ENCODE measurements around the gene CDKAL1.

Gene CDKAL1

DNA sequence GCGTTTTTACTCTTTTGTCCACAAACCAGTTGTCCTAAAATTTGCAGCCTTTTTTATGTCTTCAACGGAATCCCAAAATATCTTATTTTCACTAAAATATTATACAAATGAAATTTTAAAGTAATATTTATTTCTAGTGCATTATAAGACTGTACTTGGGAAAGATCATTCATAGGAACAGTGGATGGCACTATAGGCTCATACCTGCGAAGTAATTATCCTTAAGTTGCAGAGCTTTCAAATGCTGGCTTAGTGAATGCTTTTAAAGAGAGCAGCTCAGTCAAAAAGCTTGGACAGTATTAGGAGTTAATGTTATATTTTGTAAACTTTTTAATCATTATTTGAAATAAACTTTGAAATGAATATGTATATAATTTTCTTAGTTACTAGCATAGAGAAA, 254.9 kb downstream of the CDKAL1 start:
- no peak for DNase-seq (ENCODE audit: extremely low read depth in 1 of 2, low read depth in 1 of 2)

DNA sequence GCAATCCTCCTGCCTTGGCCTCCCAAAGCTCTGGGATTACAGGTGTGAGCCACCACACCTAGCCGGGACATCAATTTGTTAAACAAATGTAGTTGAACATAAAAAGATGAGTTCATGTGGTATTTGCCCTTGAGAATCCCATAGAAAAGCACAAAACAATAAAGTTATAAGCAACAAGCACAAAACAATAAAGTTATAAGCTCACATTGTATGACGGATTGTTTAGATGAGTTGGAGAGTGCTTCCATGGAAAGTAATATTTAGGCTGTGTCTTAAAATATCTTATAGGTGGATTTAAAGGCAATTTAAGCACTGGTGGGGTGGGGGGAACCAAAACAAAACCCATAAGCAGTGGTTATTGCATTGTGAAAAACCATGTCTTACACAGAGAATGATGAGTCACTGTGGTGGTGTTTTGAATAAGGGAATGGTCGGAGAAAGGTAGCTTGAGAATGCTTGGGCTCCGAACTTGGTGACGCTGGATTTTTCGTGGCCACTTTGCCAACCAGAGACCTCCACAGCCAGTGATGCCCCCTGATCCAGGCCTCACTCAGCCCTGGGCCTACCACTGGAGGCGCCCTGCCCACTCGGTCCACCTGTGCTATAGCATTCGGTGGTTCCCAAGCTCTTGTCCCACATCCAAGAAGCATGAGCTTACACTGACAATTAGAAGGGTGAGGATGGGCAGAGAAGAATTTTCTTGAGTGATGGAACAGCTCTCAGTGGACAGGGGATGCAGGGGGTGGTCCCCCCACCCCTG, 256.0 kb downstream of the CDKAL1 start:
- DNase-seq (ENCODE audit: extremely low read depth in 1 of 2, low read depth in 1 of 2) = no peak

DNA sequence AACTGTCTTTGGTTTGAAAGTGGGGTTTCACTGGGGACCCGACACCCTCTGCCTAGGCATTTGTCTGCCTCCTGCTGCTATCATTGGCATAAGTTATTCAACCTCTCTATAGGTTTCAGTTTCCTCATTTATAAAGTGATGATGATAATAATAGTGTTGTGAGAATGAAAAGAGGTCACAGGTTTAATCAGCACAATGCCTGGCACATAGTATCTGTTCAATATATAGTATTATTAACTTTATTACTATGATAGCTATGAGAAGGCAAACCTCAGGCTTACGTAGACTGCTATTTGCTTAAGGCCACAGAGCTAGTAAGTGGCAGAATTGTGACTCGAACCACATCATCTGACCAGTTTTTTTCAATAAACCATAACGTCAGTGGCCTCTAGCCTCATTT, 256.8 kb downstream of the CDKAL1 start:
- DNase-seq (ENCODE audit: extremely low read depth in 1 of 2, low read depth in 1 of 2) = no peak

DNA sequence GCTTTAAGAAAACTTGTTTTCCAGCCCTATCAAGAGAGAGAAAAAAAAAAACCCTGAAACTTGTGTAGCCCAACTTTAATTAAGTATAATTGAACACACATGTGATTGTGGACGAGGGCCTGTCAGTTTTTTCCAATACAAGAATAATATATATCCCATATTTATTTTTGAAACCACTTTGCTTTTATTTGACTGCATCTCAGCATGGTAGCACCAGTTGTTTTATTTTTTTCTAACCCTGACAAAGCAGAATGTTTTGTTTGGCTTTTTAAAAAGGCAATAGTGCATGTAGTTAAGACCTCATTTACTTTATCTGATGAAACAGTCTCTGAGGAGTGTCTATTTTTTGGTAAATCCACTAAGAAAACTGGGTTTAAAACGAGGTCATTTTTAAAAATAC, 257.7 kb downstream of the CDKAL1 start:
- no peak for DNase-seq (ENCODE audit: extremely low read depth in 1 of 2, low read depth in 1 of 2)

DNA sequence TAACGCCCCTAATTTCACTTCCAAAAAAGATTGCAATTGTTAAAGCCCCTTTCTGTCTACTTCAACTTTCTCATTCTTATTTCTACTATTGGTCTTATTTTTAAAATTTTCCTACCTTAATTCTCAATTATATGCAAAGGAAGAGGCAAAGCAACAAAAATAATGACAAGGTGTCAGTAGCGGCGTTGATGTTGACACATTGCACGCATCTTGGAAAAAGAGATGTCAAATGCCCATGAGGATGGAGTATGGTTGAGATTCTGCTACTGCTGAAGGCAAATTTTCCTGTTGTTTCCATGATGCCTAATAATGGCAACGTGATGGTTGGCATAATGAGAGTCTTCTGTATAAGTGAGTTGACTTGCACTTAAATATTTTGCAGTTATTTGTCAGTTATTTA, 258.9 kb downstream of the CDKAL1 start:
- DNase-seq (ENCODE audit: extremely low read depth in 1 of 2, low read depth in 1 of 2) = no peak

DNA sequence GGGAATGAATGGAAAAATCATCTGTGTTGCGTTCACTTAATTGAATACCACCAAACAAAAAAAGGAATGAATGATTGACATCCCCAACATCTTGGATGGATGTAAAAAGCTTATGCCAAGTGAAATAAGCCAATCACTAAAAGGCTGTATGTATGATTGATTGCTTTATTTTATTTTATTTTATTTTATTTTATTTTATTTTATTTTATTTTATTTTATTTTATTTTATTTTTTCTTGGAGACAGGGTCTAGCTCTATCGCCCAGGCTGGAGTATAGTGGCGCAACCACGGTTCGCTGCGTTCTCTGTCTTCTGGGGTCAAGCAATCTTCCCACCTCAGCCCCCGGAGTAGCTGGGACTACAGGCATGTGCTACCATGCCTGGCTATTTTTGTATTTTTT, 263.3 kb downstream of the CDKAL1 start:
- no peak for DNase-seq (ENCODE audit: extremely low read depth in 1 of 2, low read depth in 1 of 2)

DNA sequence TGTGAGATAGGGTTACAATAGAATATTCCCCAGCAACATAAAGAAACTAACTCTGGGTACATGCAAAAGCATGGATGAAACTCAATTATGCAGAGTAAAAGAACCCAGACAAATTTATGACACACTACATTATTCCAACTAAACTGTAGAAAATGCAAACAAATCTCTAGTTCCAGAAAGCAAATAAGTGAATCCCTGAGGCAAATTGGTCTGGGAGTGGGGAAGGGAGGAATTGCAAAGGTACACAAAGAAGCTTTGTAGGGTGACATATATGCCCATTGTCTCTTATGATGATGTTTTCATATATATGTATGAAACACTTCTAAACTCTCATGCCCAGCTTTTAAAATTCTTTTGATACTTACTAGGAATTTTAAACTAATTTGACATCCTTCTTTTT, 266.0 kb downstream of the CDKAL1 start:
- no peak for DNase-seq (ENCODE audit: extremely low read depth in 1 of 2, low read depth in 1 of 2)

DNA sequence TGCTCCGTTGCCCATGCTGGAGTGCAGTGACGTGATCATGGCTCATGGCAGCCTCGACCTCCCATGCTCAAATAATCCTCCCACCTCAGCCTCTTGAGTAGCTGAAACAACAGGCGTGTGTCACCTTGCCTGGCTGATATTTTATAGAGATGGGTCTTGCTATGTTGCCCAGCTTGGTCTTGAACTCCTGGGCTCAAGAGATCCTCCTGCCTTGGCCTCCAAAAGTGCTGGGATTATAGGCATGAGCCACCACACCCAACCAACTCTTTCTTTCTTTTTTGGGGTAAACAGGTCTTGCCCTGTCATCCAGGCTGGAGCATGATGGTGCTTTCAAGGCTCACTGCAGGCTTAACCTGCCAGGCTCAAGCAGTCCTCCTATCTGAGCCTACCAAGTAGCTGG, 266.4 kb downstream of the CDKAL1 start:
- no peak for DNase-seq (ENCODE audit: extremely low read depth in 1 of 2, low read depth in 1 of 2)

DNA sequence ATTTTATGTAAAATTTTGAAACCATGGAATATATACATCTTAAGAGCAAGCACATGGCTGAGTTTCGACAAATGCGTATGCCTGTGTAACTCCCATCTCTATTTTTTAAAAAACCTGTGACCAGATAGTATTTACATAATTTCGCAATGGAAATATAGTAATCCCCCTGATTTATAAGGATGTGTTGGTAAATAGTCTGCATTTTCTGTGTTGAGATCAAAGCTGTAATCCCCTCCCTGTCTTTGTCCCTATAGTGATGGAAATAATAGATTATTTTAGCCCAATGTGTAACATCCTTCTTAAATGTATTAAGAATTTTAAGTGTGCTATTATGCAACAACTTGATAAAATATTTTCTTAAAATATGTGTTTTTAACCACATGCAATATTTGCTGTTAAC, 267.3 kb downstream of the CDKAL1 start:
- DNase-seq (ENCODE audit: extremely low read depth in 1 of 2, low read depth in 1 of 2) = no peak

DNA sequence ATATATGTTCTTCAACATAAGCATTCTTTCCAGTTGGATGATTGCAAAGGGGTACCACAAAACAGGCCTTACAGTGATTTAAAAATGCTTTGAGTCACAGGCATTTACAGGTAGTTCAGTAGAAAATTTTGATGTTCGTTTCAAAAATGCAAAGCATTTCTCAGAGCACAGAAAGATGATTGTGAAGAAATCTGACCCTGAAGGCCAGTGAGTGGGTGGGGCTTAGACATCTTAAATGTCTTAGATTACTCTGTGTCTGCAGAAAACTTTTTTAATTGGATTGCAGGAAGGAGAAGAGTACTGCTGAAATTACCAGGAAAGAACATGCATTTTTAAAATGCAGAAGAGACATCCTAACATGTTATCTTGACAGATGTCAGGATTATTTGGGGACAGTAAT, 268.3 kb downstream of the CDKAL1 start:
- no peak for DNase-seq (ENCODE audit: extremely low read depth in 1 of 2, low read depth in 1 of 2)

DNA sequence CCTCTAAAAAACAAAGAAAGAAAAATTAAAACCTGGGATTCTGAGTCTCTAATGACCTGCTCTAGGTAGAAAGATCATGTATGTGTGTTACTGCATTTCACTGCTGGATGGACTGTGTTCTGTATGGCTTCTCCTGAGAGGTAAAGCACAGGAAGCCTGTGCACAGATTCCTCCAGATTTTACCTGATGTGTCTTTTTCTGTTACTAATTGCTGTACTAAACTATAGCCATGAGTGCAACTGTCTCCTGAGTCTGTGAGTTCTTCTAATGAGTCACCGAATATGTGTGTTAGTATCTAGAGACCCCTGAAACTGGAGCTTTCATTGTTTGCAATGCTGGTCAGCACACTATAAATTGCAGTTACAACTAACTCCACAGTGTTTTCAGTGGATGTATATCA, 270.8 kb downstream of the CDKAL1 start:
- DNase-seq (ENCODE audit: extremely low read depth in 1 of 2, low read depth in 1 of 2) = no peak

DNA sequence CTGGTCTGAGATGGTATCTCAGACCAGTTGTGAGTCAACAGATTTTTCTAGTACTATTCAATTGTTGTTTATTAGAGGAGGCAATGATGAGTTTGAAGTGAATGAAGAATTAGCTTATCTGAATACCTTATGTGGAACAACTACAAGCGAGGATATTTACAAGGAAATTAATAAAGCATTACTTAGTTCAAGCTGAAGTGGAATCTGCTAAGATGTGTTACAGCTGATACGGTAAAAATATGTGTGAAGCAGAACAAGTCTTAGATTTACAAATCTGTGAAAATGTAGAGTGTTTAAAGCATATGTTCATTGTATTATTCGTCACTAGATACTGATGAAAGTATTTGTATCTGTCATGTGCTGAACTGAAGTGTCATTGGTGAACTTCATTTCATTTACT, 272.4 kb downstream of the CDKAL1 start:
- DNase-seq (ENCODE audit: extremely low read depth in 1 of 2, low read depth in 1 of 2) = no peak

DNA sequence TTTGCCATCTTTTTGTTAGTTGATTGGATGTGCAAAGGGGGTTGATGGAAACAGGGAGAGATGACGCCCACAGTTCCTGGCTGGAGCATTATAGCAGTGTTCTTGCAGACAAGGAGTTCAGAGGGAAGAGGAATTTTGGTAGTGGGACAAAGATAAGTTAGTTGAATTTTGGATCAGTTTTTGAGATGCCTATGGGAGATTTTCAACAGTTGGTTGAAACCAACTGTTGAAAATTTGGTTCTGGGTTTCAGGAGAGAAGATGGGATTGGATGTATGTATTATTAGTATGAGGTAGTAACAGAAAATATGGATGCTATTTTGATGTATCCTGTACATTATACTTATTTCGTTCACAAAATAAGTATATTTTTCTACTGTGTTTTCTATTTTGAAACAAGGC, 274.2 kb downstream of the CDKAL1 start:
- DNase-seq (ENCODE audit: extremely low read depth in 1 of 2, low read depth in 1 of 2) = no peak

DNA sequence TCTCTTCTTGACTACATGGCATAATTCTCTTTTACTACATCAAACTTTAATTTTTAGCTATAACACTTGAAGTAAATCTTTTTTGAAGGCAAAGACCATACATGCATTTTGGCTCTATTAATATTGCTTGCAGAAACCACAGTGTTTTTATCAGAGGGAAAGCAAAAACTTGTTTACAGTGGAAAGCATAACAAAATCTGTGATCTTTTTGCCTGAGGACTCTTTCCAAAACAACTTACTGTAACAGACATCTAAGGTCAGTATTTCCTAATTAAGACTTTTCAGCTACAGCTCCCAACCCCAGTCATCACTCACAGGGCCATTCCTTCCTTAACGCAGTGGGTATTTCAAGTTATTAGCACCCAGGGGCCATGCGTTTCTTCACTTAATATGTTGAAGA, 274.7 kb downstream of the CDKAL1 start:
- DNase-seq (ENCODE audit: extremely low read depth in 1 of 2, low read depth in 1 of 2) = no peak

DNA sequence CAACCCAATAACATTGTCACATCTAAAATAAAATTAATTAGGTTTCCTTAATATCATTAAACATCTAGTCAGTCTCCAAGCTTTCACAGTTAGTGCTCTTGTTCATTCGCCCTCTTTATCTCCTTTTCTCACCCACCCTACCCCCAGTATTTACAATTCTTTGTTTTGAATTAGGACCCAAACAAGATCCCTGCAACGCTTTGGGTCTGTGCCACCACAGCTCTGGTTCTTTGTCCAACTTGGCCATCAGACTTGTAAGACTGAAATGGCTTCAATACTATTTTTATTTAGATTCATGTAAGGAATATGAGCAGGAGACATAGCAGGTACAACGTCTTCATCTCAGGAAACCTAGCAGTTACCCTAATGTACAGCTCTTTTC, 276.5 kb downstream of the CDKAL1 start:
- no peak for DNase-seq (ENCODE audit: extremely low read depth in 1 of 2, low read depth in 1 of 2)

DNA sequence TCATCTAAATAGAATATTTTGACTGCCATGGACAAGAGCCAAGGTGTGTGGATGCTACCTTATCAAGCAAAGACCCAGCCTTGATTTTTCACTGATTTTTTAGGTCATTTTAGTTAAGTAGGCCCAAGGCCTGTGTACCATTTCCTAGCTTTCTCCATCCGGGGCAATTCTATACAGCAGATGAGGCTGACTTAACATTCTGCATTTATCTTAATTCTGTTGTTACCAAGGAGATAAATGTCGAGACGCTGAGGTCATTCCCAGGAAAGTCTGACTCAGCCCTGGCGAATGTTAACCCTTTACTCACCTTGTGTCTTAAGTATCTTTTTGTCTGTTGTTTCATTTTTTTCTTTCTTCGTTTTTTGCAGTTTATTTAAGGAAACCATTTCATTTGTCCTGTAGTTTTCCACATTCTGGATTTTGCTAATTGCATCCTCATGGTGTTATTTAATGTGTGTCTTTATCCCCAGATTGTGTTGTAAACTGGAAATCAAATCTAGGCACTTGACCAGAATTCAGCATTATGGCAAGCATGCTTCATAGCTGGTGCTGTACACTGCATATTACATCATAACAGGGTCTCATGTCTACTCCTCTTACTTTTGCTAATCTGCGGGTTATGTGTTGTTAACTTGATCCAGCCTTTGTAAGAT, 277.0 kb downstream of the CDKAL1 start:
- DNase-seq (ENCODE audit: extremely low read depth in 1 of 2, low read depth in 1 of 2) = no peak

DNA sequence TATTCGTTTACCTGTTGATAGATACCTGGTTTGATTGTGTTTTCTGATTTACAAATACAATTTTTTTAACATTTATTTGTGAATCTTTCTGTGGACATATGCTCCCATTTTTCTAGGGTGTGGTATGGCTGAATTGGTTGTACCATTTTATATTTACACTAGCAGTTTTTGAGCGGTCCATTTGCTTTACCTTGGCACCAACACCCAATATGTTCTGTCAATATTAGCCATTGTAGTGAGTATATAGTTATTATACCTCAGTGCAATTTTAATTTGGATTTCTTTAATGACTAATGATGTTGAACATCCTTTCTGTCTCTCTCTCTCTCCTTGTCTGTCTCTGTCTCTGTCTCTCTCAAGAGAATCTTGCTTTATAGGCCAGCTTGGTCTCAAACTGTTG, 278.5 kb downstream of the CDKAL1 start:
- no peak for DNase-seq (ENCODE audit: extremely low read depth in 1 of 2, low read depth in 1 of 2)

DNA sequence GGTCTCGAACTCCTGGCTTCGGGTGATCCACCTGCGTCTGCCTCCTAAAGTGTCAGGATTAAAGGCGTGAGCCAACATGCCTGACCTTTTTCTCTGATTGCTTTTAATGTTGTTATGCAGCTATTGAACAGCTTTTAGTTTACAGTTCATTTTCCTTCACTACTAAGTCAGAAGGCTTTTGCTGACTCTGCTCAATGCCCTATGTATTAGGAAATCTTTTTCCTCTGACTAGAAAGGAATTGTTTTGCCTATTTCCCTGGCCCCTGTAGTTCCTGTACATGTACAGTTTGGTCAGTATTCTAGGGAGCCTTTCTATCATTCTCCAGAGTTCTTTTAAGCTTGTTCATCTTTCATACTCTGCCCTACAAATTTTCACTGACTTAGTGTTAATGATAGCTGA, 280.2 kb downstream of the CDKAL1 start:
- DNase-seq (ENCODE audit: extremely low read depth in 1 of 2, low read depth in 1 of 2) = no peak

DNA sequence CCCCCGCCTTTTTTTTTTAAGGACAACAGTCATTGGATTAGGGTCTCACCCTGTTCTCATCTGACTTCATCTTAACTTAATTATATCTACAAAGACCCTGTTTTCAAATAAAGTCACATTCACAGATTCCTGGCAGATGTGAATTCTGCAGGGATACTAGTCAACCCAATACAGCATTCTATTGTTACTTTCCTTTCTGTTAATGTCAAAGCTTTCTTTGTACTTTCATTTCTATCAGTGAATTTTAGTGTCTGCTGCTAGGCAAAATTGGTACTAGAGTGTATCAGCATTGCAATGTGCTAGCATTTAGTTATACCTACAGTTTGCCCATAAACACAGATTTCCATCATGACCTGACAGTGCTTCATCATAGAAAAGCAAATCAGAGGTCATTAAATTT, 281.9 kb downstream of the CDKAL1 start:
- no peak for DNase-seq (ENCODE audit: extremely low read depth in 1 of 2, low read depth in 1 of 2)

DNA sequence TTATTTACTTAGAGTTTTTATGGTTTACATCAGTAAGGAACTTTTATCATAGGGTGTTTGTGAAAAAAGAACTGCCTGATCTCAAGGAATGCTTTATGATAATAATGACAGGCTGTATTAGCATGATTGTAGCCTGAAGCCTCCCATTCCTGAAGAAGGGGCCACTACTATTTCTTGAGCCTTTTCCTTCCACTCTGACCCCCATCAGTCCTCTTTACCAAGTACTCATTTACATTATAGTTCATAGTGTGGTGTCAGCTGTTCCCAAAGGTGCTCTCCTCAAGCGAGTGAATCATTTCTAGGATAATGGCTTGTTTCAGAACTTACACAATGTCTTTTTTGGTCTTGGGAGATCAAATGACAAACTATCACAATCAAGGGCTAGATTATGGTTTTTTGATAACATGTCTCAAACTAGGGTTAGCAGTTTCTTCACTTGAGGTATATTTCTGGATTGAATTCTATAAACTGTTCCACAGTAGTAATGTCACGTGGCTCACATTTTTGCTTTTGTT, 283.6 kb downstream of the CDKAL1 start:
- DNase-seq (ENCODE audit: extremely low read depth in 1 of 2, low read depth in 1 of 2) = no peak

DNA sequence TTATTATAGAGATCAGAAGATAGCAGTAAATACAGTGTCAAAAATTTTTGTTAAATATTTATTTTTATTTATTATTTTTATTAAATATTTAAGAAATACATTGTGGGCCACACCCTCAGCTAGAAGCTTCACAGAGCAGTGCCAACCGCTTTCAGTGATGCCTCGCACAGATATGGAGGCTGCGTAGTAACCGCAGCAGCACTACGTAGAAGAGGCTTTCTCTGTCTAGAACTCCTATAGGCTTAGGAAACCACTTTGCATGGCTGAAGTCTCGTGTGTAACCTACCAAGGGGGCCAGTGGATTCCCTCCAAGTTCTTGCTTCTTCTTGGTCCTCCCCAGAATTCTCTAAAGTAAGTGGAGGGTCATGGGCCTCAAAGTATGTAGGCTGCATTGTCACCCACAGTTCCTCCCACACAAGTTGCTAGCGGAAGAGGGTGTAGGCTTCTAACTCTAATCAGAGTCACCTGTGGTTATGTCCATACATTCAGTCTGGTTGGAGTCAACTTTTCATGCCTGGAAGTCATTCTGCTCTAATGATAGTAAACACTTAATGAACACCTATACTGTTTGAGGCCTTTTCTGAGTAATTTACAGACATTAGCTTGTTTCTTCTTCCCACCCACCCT, 285.6 kb downstream of the CDKAL1 start:
- DNase-seq (ENCODE audit: extremely low read depth in 1 of 2, low read depth in 1 of 2) = no peak

DNA sequence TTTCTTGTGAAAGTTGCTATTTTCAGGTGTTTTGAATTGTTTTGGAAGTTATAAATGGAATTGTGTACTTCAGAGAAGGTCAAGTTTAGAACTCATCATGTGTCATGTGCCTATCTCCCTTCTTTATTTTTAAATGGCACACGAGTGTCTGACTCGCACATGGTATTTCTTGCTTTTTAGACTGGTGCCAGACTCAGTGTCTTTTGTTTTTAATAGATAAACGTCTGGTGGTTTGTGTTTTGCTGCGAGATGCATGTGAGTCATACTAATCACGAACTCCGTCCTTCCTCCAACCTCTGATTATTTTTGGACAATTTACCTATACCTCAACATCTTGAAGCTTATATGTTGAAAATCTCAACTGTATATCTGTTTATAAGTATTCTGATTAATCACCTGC, 292.1 kb downstream of the CDKAL1 start:
- DNase-seq (ENCODE audit: extremely low read depth in 1 of 2, low read depth in 1 of 2) = no peak

All from activated CD8-positive, alpha-beta memory T cell treated with anti-CD3 and anti-CD28 coated beads for 1 hour (primary cell).